Keratinocyte (primary cell): ENCODE measurements around the gene UXS1. TPM values are rescaled to one million over a fixed set of nuclear protein-coding genes. Genes with fewer than 3 reads are reported as not detected.

Experiments used
- DNase-seq: peaks from one replicate; pipeline ENCODE4 v3.0.0-alpha.2; 2011; ENCODE audit warnings: low read depth, missing footprints, low spot score
- FAIRE-seq: peaks from 2 replicates; lab custom pipeline; 2011; peaks lifted over from hg19 to GRCh38; lab: Jason Lieb, UNC
- H2AFZ ChIP-seq: 2 replicates; pipeline ENCODE4 v1.6.0; 2012; ENCODE audit warnings: low read length, control low read depth, inconsistent platforms; ENCODE audit not compliant: control insufficient read depth
- H3K27ac ChIP-seq: 2 replicates; pipeline ENCODE4 v1.5.1; 2011; ENCODE audit warnings: low read length; ENCODE audit not compliant: control insufficient read depth, insufficient read depth
- H3K27me3 ChIP-seq: 3 replicates; pipeline ENCODE4 v1.6.0; 2011; ENCODE audit warnings: low read length; ENCODE audit not compliant: control insufficient read depth, insufficient read depth; ENCODE audit errors: extremely low read depth
- H3K36me3 ChIP-seq, 2 experiments: 2 replicates in 1 of 2; 3 replicates in 1 of 2; pipeline ENCODE4 v1.5.1; 2011; ENCODE audit warnings: low read length in 2 of 2, mild to moderate bottlenecking in 1 of 2; ENCODE audit not compliant: control insufficient read depth in 2 of 2, insufficient read depth in 2 of 2; ENCODE audit errors: extremely low read depth in 1 of 2
- H3K4me1 ChIP-seq: 3 replicates; pipeline ENCODE4 v1.5.1; 2011; ENCODE audit warnings: low read length; ENCODE audit not compliant: control insufficient read depth, insufficient read depth; ENCODE audit errors: extremely low read depth
- H3K4me2 ChIP-seq: 3 replicates; pipeline ENCODE4 v1.6.0; 2011; ENCODE audit warnings: low read depth, low read length; ENCODE audit not compliant: control insufficient read depth, insufficient read depth; ENCODE audit errors: extremely low read depth
- H3K4me3 ChIP-seq, 3 experiments: fragments of 200-600 bp in 1 of 3; sonication (generic) in 1 of 3; 2 replicates in 2 of 3; 3 replicates in 1 of 3; pipeline ENCODE4 v1.5.1; 2011 to 2016; ENCODE audit warnings: low read length in 3 of 3, mild to moderate bottlenecking in 3 of 3, control low read depth in 2 of 3, inconsistent platforms in 1 of 3, low read depth in 1 of 3, mixed read lengths in 1 of 3, mixed run types in 1 of 3, moderate library complexity in 1 of 3; ENCODE audit not compliant: control insufficient read depth in 2 of 3, insufficient read depth in 2 of 3; ENCODE audit errors: extremely low read depth in 1 of 3
- H3K79me2 ChIP-seq: 2 replicates; pipeline ENCODE4 v1.6.0; 2012; ENCODE audit warnings: low read length; ENCODE audit not compliant: control insufficient read depth, insufficient read depth
- H3K9ac ChIP-seq: 3 replicates; pipeline ENCODE4 v1.6.0; 2011; ENCODE audit warnings: low read length; ENCODE audit not compliant: control insufficient read depth, insufficient read depth; ENCODE audit errors: extremely low read depth
- H3K9me1 ChIP-seq: 3 replicates; pipeline ENCODE4 v1.6.0; 2011; ENCODE audit warnings: low read length; ENCODE audit not compliant: control insufficient read depth, insufficient read depth; ENCODE audit errors: extremely low read depth
- H3K9me3 ChIP-seq: 2 replicates; pipeline ENCODE4 v1.5.1; 2012; ENCODE audit warnings: low read depth, low read length; ENCODE audit not compliant: control insufficient read depth
- H4K20me1 ChIP-seq: 3 replicates; pipeline ENCODE4 v1.6.0; 2011; ENCODE audit warnings: low read length; ENCODE audit not compliant: control insufficient read depth, insufficient read depth; ENCODE audit errors: extremely low read depth
- CTCF ChIP-seq, 3 experiments: IDR thresholded peaks in 1 of 3; conservative IDR thresholded peaks in 1 of 3; optimal IDR thresholded peaks in 1 of 3; 2 replicates in 2 of 3; 3 replicates in 1 of 3; pipeline versions ENCODE3 to v1.5.1; 2011; ENCODE audit warnings: low read length in 3 of 3, mild to moderate bottlenecking in 3 of 3, moderate library complexity in 2 of 3, control low read depth in 1 of 3, inconsistent platforms in 1 of 3; ENCODE audit not compliant: insufficient read depth in 2 of 3; ENCODE audit errors: extremely low read depth in 1 of 3
- EZH2 ChIP-seq: IDR thresholded peaks from one replicate; pipeline ENCODE4 v1.6.1; 2012; ENCODE audit warnings: inconsistent platforms, mild to moderate bottlenecking, low read length, moderate library complexity
- dilution Hi-C: fragments of 300-500 bp; cut with MboI; formaldehyde crosslinking; loops from one replicate; pipeline ENCODE4 v1.7.0; 2020; ENCODE audit warnings: low sequenced_read_pairs; ENCODE audit not compliant: extremely low pct_ligation_motif_present
- polyA plus RNA-seq, 5 experiments: library from polyadenylated mRNA; depleted of rRNA in 3 of 5; stranded (reverse) in 3 of 5; stranded (forward) in 1 of 5; unstranded in 1 of 5; fragments of >200 nt; gene quantifications; 1 replicate in 1 of 5; 2 replicates in 3 of 5; 3 replicates in 1 of 5; pipeline versions ENCODE4 v1.2.1 to v1.2.3, GENCODE V29; 2011 to 2012; ENCODE audit warnings: missing spikeins in 2 of 5, low read depth in 1 of 5, low replicate concordance in 1 of 5

UXS1 gene
- polyA plus RNA-seq, 1 donor (not counting 4 experiments of a cell fraction or from before 2014, with no cell fraction given) = 43.5 TPM

DNA sequence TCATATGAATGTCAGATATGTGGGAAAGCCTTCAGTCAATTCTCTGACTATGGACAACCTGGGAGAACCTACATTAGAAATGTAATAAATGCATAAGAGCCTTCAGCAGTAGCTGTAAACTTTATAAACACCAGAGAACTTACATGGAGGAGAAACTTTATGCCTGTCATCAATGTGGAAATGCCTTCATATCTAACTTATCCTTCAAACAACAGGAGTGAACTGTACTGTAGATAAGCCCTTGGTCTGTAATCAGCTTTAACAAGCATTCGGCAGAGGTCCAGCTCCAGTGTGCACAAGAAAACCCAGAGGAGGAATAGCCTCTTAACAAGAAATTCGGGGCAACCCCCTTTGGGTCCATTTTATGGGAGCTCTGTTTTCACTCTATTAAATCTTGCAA is 14.8 kb upstream of the UXS1 start:
- H3K36me3 ChIP-seq = no peaks in the 10 kb centered on the region
- FAIRE-seq = no peak

GRCh38 chr2:106208399-106208798 is 14.3 kb upstream of the UXS1 start:
- H3K79me2 ChIP-seq = no peaks in the 10 kb centered on the region
- H3K9me1 ChIP-seq = no peaks in the 10 kb centered on the region
- dilution Hi-C loops = no loop called here
- no peak overlapping the region for H2AFZ ChIP-seq
- no peak overlapping the region for H3K27ac ChIP-seq
- H3K27me3 ChIP-seq = peaks cover 2% of the 10 kb centered on the region
- no peak overlapping the region for H3K9ac ChIP-seq
- no peaks in the 10 kb centered on the region for H4K20me1 ChIP-seq
- no peaks in the 10 kb centered on the region for H3K9me3 ChIP-seq
- no peak overlapping the region for H3K4me2 ChIP-seq
- FAIRE-seq (no peak), DNase-seq (no peak)
- no peak overlapping the region for H3K4me3 ChIP-seq
- H3K4me1 ChIP-seq = no peaks in the 10 kb centered on the region
- TF ChIP-seq CTCF (optimal IDR thresholded peaks at IDR 0.05 in 1 of 3, IDR thresholded peaks at IDR 0.05 in 1 of 3, conservative IDR thresholded peaks at IDR 0.05 in 1 of 3; ENCODE audit: extremely low read depth in 1 of 3, insufficient read depth in 2 of 3, low read length in 3 of 3) = no peak
- TF ChIP-seq EZH2 = no peak
- no peaks in the 10 kb centered on the region for H3K36me3 ChIP-seq

More for the DNA sequence above, 14.8 kb upstream of the UXS1 start:
- dilution Hi-C loops = no loop called here
- Histone ChIP-seq H3K9me1 (no peaks in the 10 kb centered on the region), H3K27ac (no peak overlapping the region), H3K4me2 (no peak overlapping the region), H3K27me3 (no peaks in the 10 kb centered on the region), H3K9ac (no peak overlapping the region), H3K4me1 (no peaks in the 10 kb centered on the region), H3K4me3 (no peak overlapping the region), H2AFZ (no peak overlapping the region), H3K9me3 (no peaks in the 10 kb centered on the region), H4K20me1 (no peaks in the 10 kb centered on the region), H3K79me2 (no peaks in the 10 kb centered on the region)
- no peak for DNase-seq
- TF ChIP-seq CTCF (optimal IDR thresholded peaks at IDR 0.05 in 1 of 3, IDR thresholded peaks at IDR 0.05 in 1 of 3, conservative IDR thresholded peaks at IDR 0.05 in 1 of 3; ENCODE audit: extremely low read depth in 1 of 3, insufficient read depth in 2 of 3, low read length in 3 of 3) = no peak
- TF ChIP-seq EZH2 = no peak
